ENCODE results near the gene FBXO46. TPM values are rescaled to one million over a fixed set of nuclear protein-coding genes. Genes with fewer than 3 reads are reported as not detected.

The FBXO46 gene
- total and polyA plus RNA-seq, 2 of the 4 experiments (the other 2 are of a cell fraction), result 3.0 to 6.8 TPM

- TF ChIP-seq FOS (IDR thresholded peaks at IDR 0.05; ENCODE audit: low read depth, low read length) (no peak), RCOR1 (IDR thresholded peaks at IDR 0.05; ENCODE audit: insufficient replicate concordance, low read length) (no peak)
Measured at GRCh38 chr19:45677351-45678230, 53.1 kb downstream of the FBXO46 start (continued).

- Histone ChIP-seq H4K5ac (ENCODE audit: low read depth, low read length) (no peak overlapping the region), H2AK5ac (ENCODE audit: low read depth, low read length) (no peak overlapping the region), H3K9ac (ENCODE audit: low read depth, low read length) (no peak overlapping the region), H3K4ac (ENCODE audit: low read depth, low read length) (no peak overlapping the region), H2AFZ (replicated peaks; ENCODE audit: low read length, poor library complexity) (peak overlapping the region; percentile 79), H3K9me1 (ENCODE audit: insufficient read depth, low read length) (no peaks in the 10 kb centered on the region), H3K27ac (ENCODE audit: insufficient read depth, low read length) (no peak overlapping the region), H3K79me1 (ENCODE audit: low read depth in 1 of 2, low read length in 2 of 2) (no peaks in the 10 kb centered on the region; a peak in 1 of 4 replicates), H4K91ac (ENCODE audit: insufficient read depth, low read depth, low read length) (no peak overlapping the region), H3K4me3 (ENCODE audit: insufficient read depth, low read depth, low read length) (no peak overlapping the region), H3K18ac (ENCODE audit: low read depth, low read length) (no peak overlapping the region), H2BK5ac (ENCODE audit: low read depth, low read length, poor library complexity, severe bottlenecking) (no peak overlapping the region), H2AK9ac (replicated peaks; ENCODE audit: low read depth, low read length, poor library complexity) (peak overlapping the region; percentile 50), H3K27me3 (ENCODE audit: control insufficient read depth, insufficient read depth, low read length) (peaks cover 18% of the 10 kb centered on the region), H3K4me1 (ENCODE audit: control insufficient read depth, insufficient read depth, low read length) (peaks cover 6% of the 10 kb centered on the region; the same call in 1 of the 2 replicates), H3K36me3 (ENCODE audit: control insufficient read depth, insufficient read depth, low read length) (no peaks in the 10 kb centered on the region), H3K14ac (replicated peaks; ENCODE audit: low read depth, low read length) (no peak overlapping the region), H2BK120ac (ENCODE audit: low read depth, low read length) (no peak overlapping the region), H3K56ac (ENCODE audit: extremely low read depth, insufficient read depth, low read length) (no peak overlapping the region), H4K8ac (ENCODE audit: low read depth in 2 of 2, low read length in 2 of 2) (no peak overlapping the region), H2BK20ac (ENCODE audit: low read depth, low read length) (no peak overlapping the region), H3K9me3 (ENCODE audit: control insufficient read depth, insufficient read depth, low read length) (no peaks in the 10 kb centered on the region), H2BK15ac (ENCODE audit: low read depth, low read length) (no peak overlapping the region), H3K4me2 (ENCODE audit: low read depth, low read length) (0 out of 2 replicates have a peak overlapping the region, but pooled peaks have one; percentile 51), H3K23ac (ENCODE audit: low read depth, low read length) (no peak overlapping the region), H4K20me1 (ENCODE audit: insufficient read depth, low read length) (no peaks in the 10 kb centered on the region)
- BruUV-seq (replicated peaks), result no TSS peak
- dilution Hi-C loops (cut with HindIII; ENCODE audit: low sequenced_read_pairs, unreplicated experiment), result no loop called here
- ChIA-PET CTCF (interaction anchor here (1.0 kb wide), 2 partner anchors 35 to 41 kb away, joined by 4 to 5 read pairs; no protein-coding TSS in a partner anchor), POLR2A (ENCODE audit: unreplicated experiment) (interaction anchor here (1.0 kb wide), 1 partner anchor 9 kb away, joined by 5 read pairs; the partner anchor contains the start of gene GIPR)
- intact Hi-C loops (cut with micrococcal nuclease), result no loop called here
- TF ChIP-seq CHD1 (IDR thresholded peaks at IDR 0.05; ENCODE audit: low read depth, low read length) (no peak), RCOR1 (IDR thresholded peaks at IDR 0.05; ENCODE audit: insufficient replicate concordance, low read length) (no peak), BHLHE40 (IDR thresholded peaks at IDR 0.05; ENCODE audit: low read depth, low read length) (no peak), MAFK (IDR thresholded peaks at IDR 0.05; ENCODE audit: low read depth, low read length) (no peak), CTCF (conservative IDR thresholded peaks at IDR 0.05; ENCODE audit: low read depth, low read length) (no peak), POLR2A (IDR thresholded peaks at IDR 0.05; ENCODE audit: low read depth, low read length) (no peak), USF2 (IDR thresholded peaks at IDR 0.05; ENCODE audit: low read depth, low read length) (no peak), SMC3 (IDR thresholded peaks at IDR 0.05; ENCODE audit: low read depth, low read length) (no peak), MAZ (IDR thresholded peaks at IDR 0.05; ENCODE audit: borderline replicate concordance, low read depth, low read length) (no peak), RFX5 (IDR thresholded peaks at IDR 0.05; ENCODE audit: low read depth, low read length) (no peak), MXI1 (IDR thresholded peaks at IDR 0.05; ENCODE audit: borderline replicate concordance, low read depth, low read length) (no peak)
- 8% methylated on average over 8 of the region's 28 CpGs; no CpG with 5 or more reads in 1 of the 2 experiments for WGBS, 2 experiments (ENCODE audit: extremely low coverage in 2 of 2, insufficient read length in 1 of 2)
- no peak for DNase-seq
- ATAC-seq (ENCODE audit: low read depth), result no peak; the same call in 1 of the 2 replicates
- in situ Hi-C loops (cut with MboI; ENCODE audit: low sequenced_read_pairs), result no loop called here
Measured at GRCh38 chr19:45676851-45677263, 53.8 kb downstream of the FBXO46 start.

Measured in IMR-90 (cell line).